Measurements from ENCODE around the gene ZFP28.

DNA sequence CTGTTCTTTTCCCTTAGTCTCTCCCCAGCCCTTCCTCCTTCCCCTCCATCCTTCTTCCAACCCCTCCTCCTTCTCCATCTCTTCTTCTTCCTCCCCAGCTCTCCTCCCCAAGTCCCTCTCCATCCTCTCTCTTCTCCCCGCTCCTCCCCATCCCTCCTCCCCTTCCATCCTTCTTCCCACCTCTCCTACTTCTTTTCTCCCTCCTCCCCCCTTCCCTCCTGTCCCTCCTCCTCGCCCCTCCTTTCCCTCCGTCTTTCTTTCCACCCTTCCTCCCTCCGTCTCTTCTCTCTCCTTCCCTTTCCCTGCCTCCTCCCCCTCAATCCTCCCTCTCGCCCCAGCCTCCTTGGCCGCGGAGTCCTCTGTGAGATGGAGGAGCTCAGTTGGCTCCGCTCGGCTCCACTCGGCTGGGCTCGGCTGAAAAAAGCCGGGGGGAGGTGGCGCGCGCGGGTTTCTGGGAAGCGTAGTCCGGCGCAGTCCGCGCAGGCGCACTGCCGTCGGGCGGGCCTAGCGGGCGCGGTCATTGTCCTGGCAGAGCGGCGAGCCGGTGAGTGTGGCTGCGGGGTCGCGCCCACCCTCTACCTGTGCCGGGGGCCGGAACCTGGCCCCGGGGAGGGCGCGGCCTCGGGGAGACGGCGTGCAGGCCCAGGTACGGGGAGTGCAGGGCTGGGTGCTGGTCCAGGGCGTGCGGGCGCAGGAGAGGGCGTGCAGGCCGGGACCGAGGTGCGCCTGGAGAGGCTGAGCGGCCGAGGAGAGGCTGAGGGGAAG, 56.2 kb downstream of the ZFP28 start, which contains the start of gene ZNF71:
- peak in 1 of 4 donors; percentile 13 for TF ChIP-seq POLR2A (IDR thresholded peaks at IDR 0.05)
- TF ChIP-seq, protein P1, sequence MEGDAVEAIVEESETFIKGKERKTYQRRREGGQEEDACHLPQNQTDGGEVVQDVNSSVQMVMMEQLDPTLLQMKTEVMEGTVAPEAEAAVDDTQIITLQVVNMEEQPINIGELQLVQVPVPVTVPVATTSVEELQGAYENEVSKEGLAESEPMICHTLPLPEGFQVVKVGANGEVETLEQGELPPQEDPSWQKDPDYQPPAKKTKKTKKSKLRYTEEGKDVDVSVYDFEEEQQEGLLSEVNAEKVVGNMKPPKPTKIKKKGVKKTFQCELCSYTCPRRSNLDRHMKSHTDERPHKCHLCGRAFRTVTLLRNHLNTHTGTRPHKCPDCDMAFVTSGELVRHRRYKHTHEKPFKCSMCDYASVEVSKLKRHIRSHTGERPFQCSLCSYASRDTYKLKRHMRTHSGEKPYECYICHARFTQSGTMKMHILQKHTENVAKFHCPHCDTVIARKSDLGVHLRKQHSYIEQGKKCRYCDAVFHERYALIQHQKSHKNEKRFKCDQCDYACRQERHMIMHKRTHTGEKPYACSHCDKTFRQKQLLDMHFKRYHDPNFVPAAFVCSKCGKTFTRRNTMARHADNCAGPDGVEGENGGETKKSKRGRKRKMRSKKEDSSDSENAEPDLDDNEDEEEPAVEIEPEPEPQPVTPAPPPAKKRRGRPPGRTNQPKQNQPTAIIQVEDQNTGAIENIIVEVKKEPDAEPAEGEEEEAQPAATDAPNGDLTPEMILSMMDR (IDR thresholded peaks at IDR 0.05): peak in 1 of 6 experiments; percentile 37
